Esophagus squamous epithelium (tissue), 5 donors: ENCODE results near the gene CNKSR2. TPM values are rescaled to one million over a fixed set of nuclear protein-coding genes. Genes with fewer than 3 reads are reported as not detected.

Experiments used
- DNase-seq: peaks from one replicate; lab custom pipeline; 2025; lab: John Stamatoyannopoulos, UW
- H3K27ac ChIP-seq, 4 donors: fragments of 200-600 bp; sonication (generic); one replicate each; pipeline ENCODE4 v1.5.1; 2016 to 2019; ENCODE audit warnings: mild to moderate bottlenecking in 1 of 4
- H3K27me3 ChIP-seq, 4 donors: fragments of 200-600 bp; sonication (generic); 1 replicate in 3 of 4; 2 replicates in 1 of 4; pipeline versions ENCODE4 v1.5.1 to v1.6.0; 2017 to 2021; ENCODE audit warnings: antibody characterized with exemption in 1 of 4
- H3K36me3 ChIP-seq, 3 donors: fragments of 200-600 bp; sonication (generic); one replicate each; pipeline ENCODE4 v1.5.1; 2016 to 2019
- H3K4me1 ChIP-seq, 3 donors: fragments of 200-600 bp; sonication (generic); one replicate each; pipeline ENCODE4 v1.5.1; 2017 to 2019
- H3K4me3 ChIP-seq, 4 donors: fragments of 200-600 bp; sonication (generic); 1 replicate in 3 of 4; 2 replicates in 1 of 4; pipeline ENCODE4 v1.5.1; 2016 to 2019; ENCODE audit warnings: mild to moderate bottlenecking in 2 of 4, moderate library complexity in 1 of 4
- H3K9me3 ChIP-seq, 3 donors: fragments of 200-600 bp; sonication (generic); one replicate each; pipeline ENCODE4 v1.5.1; 2016 to 2019
- CTCF ChIP-seq, 6 experiments: fragments of 450-650 bp in 4 of 6; fragments of 200-600 bp in 2 of 6; sonication (generic) in 2 of 6; IDR thresholded peaks; one replicate each; pipeline ENCODE4 v1.5.1; 2016 to 2019; ENCODE audit warnings: antibody characterized with exemption in 6 of 6, mild to moderate bottlenecking in 4 of 6, moderate library complexity in 4 of 6
- POLR2A ChIP-seq, 4 donors: fragments of 450-650 bp; IDR thresholded peaks; one replicate each; pipeline ENCODE4 v1.6.1; 2017; ENCODE audit warnings: antibody characterized with exemption in 4 of 4, mild to moderate bottlenecking in 4 of 4, moderate library complexity in 3 of 4
- WGBS, 2 donors: methylation state at CpG; one replicate each; pipeline ENCODE4 v1.1.5; 2018; 5-methylcytosine and 5-hydroxymethylcytosine counted together
- intact Hi-C: fragments of 100-400 bp; cut with DNase I; formaldehyde crosslinking; loops from one replicate; pipeline ENCODE4 v1.15.0; 2022
- total RNA-seq, 4 donors: library from RNA; depleted of rRNA; stranded (reverse); fragments of >200 nt; gene quantifications; one replicate each; pipeline ENCODE4 v1.1.0, GENCODE V29; 2016
- donor health status: DM: yes; HTN: yes; CAD: no.

CNKSR2 gene
- total RNA-seq, 4 donors from 2014 or later = 0.57 to 3.1 TPM; not detected in 2

- no peak for DNase-seq
- H3K4me3 ChIP-seq = no peak overlapping the region
- intact Hi-C loops = no loop called here
- H3K27me3 ChIP-seq = no peaks in the 10 kb centered on the region
- no peaks in the 10 kb centered on the region for H3K9me3 ChIP-seq
- WGBS, 2 donors = 42 to 46% methylated on average over 2 of the region's 2 CpGs
- H3K27ac ChIP-seq = no peak overlapping the region
- H3K4me1 ChIP-seq = no peaks in the 10 kb centered on the region
- no peaks in the 10 kb centered on the region for H3K36me3 ChIP-seq
- peak in 2 of 6 experiments; percentile 14 to 26 for TF ChIP-seq CTCF (IDR thresholded peaks at IDR 0.05)
- TF ChIP-seq POLR2A (IDR thresholded peaks at IDR 0.05) = no peak
These were observed 8.5 kb downstream of the CNKSR2 start for GRCh38 chrX:21382715-21383114.

GRCh38 chrX:21383546-21383945 lies 9.3 kb downstream of the CNKSR2 start:
- 43 to 44% methylated on average over 2 of the region's 2 CpGs for WGBS, 2 donors
- Histone ChIP-seq H3K9me3 (no peaks in the 10 kb centered on the region), H3K27ac (no peak overlapping the region), H3K4me3 (no peak overlapping the region), H3K27me3 (no peaks in the 10 kb centered on the region), H3K36me3 (no peaks in the 10 kb centered on the region), H3K4me1 (no peaks in the 10 kb centered on the region)
- DNase-seq = no peak
- no peak for TF ChIP-seq POLR2A (IDR thresholded peaks at IDR 0.05)
- no peak for TF ChIP-seq CTCF (IDR thresholded peaks at IDR 0.05)
- intact Hi-C loops = no loop called here

GRCh38 chrX:21384178-21384577 lies 10.0 kb downstream of the CNKSR2 start:
- intact Hi-C loops = no loop called here
- no peaks in the 10 kb centered on the region for H3K4me1 ChIP-seq
- no peak for DNase-seq
- no peaks in the 10 kb centered on the region for H3K27me3 ChIP-seq
- H3K36me3 ChIP-seq = no peaks in the 10 kb centered on the region
- 75% methylated on average over 1 of the region's 1 CpG for WGBS, 2 donors
- H3K4me3 ChIP-seq = no peak overlapping the region
- H3K9me3 ChIP-seq = no peaks in the 10 kb centered on the region
- TF ChIP-seq CTCF (IDR thresholded peaks at IDR 0.05) (no peak), POLR2A (IDR thresholded peaks at IDR 0.05) (no peak)
- H3K27ac ChIP-seq = no peak overlapping the region

GRCh38 chrX:21394792-21395191 lies 20.6 kb downstream of the CNKSR2 start:
- WGBS, 2 donors = 11 to 13% methylated on average over 1 of the region's 1 CpG
- intact Hi-C loops = no loop called here
- Histone ChIP-seq H3K4me1 (no peaks in the 10 kb centered on the region), H3K9me3 (no peaks in the 10 kb centered on the region), H3K27me3 (no peaks in the 10 kb centered on the region), H3K4me3 (no peak overlapping the region), H3K36me3 (no peaks in the 10 kb centered on the region), H3K27ac (no peak overlapping the region)
- TF ChIP-seq POLR2A (IDR thresholded peaks at IDR 0.05) = no peak
- no peak for TF ChIP-seq CTCF (IDR thresholded peaks at IDR 0.05)
- DNase-seq = no peak

GRCh38 chrX:21398426-21398825 lies 24.2 kb downstream of the CNKSR2 start:
- no peaks in the 10 kb centered on the region for H3K4me1 ChIP-seq
- DNase-seq = no peak
- no peaks in the 10 kb centered on the region for H3K27me3 ChIP-seq
- no peak overlapping the region for H3K4me3 ChIP-seq
- intact Hi-C loops = no loop called here
- 57 to 58% methylated on average over 3 of the region's 3 CpGs for WGBS, 2 donors
- no peaks in the 10 kb centered on the region for H3K36me3 ChIP-seq
- no peak for TF ChIP-seq POLR2A (IDR thresholded peaks at IDR 0.05)
- TF ChIP-seq CTCF (IDR thresholded peaks at IDR 0.05) = no peak
- H3K27ac ChIP-seq = no peak overlapping the region
- no peaks in the 10 kb centered on the region for H3K9me3 ChIP-seq
